ENCODE measurements around the gene ALOX15.
"Not testable (repeated sequence)": the region's sequence is repeated elsewhere in the genome, so short reads cannot be mapped to it uniquely, and the experiment has no call there.

ALOX15 gene

DNA sequence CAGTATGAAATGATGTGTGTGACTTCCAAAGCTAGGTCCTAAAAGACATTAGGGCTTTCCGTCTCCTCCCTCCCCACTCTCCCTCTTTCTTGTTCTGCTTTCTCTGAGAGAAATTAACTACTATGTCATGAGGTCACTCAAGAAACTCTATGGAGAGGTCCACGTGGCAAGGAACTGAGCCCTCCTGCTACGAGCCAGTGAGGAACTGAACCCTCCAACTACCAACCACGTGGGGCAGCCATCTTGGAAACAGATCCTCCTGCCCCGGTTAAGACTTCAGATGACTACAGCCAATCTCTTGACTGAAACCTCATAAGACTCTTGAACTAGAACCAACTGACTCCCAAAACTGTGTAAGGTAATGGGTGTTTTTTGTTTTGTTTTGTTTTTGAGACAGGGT lies 4.2 kb upstream of the ALOX15 start:
- no peak for FAIRE-seq

DNA sequence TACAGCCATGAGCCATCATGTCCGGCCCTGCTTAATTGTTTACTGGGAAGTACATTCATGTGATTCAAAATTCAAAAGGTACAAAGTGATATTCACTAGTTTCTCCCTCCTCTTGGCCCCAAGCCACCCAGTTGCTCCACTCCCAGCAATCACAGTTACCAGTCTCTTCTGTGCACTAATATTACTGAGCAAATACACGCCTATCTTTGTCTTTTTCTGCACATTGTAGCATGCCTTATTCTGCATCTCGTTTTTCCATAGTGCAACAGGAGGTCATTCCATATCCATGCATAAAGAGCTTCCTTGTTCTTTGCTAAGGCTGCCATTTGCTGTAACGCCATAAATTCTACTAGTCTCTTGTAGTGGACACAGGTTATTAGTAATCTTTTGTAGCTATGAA lies 2.2 kb upstream of the ALOX15 start:
- FAIRE-seq, result no peak

DNA sequence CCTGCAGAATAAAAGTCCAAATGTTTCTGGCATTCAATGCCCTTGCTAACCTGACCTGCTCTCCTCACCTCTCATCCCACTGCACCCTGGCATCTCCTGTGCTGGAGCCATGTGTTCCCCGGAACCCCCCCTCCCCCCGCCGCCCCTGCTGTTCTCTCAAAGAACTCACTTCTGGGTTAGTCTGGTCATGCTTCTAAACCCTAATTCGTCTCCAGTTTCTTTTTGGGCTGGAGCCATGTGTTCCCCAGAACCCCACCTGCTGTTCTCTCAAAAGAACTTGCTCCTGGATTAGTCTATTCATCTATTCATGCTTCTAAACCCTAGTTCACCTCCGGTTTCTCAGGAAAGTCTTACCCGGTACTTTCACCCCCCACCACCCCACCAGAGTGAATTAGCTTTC lies 808 bp upstream of the ALOX15 start:
- FAIRE-seq, result no peak

DNA sequence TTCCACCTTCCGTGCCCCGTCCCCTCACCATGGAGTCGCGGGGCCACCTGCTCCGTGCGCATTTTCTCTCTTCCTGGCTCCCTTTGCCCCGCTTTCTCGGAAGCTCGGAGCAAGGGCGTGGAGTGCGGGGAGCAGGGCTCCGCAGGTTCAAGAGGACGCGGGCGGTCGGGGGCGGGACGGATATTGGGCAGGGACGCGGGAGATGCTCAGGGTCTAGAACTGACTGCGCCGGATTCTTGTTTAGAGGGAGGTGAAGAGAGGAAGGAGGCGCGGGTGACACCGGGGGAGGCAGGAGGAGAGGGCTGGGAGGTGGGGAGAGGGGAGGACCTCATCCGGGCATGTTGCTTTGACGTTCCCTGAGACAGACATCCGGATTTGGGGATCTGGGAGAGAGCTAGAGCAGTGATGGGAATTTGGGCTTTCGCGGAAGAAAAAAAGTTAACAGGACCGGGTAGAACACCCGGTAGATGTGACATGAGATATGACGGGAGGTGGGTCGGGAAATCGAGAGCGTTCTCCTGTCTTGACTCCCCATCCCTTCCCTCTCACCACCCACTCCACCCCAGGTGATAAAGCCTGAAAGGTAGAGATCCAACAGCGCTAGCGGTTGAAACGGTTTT lies 799 bp downstream of the ALOX15 start:
- FAIRE-seq, result not testable (repeated sequence)

DNA sequence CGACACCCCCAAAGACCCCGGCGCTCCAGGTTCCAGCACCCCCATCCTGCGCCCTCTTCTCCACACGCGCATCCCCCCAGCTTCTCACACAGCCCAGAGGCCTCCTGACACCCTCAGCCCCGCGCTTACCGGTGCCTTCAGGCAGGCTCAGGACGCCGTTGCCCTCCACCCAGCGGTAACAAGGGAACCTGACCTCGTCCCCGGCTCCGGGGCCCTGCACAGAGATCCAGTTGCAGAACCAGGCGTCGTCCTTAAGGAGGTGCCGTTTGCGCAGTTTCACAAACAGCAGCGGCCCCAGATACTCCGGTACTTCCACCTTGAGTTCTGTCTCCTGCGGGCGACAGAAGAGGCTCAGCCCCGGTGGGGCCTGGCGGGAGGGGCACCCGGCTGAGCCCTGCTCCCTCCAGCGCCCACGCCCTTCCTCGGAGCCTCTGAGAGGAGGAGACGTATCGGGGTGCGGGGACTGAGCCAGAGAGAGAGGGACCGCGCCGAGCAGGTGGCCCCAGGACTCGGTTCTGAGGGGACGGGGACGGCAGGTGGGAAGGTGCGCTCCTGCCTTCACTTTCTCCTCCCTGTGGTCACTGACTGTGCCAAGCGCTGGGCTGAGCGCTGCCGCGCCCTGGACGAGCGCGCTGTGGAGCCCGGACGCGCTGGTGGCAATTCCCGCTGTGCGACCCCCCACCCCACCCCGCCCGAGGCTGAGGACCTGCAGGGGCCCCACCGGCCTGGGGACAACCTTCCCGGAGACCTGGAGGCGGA lies 2.0 kb downstream of the ALOX15 start:
- FAIRE-seq, result not testable (repeated sequence)

DNA sequence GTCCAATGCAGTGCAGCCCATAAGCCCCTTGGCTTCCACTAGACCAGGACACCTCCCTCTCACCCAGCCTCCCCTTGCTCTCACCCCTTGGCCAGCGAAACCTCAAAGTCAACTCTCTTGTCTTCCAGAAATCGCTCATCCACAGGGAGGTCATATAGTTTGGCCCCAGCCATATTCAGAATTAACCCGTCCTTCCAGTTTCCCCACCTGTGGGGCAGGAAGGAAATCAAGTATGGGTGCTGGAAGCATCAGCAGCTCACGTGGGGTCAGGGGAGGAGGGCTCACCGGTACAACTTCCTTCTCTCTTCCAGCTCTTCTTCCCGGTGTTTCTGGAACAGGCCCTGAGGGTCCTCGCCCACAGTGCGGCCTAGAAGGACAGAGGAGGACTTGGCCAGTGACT lies 2.7 kb downstream of the ALOX15 start:
- FAIRE-seq, result not testable (repeated sequence)

DNA sequence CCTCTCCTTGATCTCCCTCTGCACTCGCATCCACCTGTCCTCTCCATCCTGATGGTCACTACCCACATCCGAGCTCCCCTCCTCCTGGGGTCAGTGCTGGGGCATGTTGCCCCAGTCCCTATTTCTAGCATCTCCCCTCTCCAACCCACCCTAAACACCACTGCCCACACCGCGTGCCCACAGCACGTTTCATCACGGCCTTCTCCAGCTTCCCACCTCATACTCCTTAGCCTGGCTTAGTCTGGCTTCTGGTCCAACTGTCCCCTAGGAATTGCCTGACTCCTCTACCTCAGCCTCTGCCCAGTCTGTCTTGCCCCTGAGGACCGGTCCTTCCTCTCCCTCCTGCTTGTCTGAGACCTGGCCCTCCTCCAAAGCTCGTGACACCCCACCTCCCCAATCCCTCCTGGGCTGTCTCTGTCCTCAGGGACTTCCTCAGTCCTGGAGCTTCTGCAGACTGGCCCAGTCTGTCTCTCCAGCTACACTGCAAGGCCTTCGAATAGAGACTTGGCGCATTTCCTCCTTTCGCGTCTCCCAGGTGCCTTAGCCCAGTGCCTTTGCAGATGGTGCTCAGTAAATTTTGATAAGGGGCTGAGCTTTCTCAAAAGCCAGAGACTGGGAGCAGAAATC lies 4.9 kb downstream of the ALOX15 start:
- FAIRE-seq, result no peak

DNA sequence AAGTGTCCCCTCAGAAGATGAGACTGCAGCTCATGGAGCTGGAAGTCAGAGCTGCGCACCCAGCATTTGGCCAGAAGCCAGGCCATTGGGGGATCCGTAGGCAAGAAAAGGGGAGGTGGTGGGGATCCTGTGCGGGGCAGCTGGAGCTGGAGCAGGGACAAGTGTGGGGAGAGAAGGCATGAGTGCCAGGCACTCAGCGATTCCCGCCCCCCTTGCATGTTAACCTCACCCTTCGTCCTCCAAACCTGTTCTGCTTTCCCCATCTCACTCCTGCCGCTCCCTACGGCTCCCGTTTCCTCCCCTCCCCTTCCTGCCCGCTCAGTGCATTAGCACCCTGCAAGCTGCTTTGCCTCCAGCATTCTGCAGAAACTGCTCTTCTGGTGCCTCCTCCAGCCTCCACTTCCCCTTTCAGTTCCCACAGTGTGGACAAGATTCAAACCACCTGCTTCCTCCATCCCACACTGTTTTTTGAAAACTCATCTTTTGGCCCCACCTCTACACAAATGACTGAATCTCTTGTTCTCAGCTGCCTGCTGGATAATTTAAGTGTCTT lies 5.6 kb downstream of the ALOX15 start:
- no peak for FAIRE-seq

DNA sequence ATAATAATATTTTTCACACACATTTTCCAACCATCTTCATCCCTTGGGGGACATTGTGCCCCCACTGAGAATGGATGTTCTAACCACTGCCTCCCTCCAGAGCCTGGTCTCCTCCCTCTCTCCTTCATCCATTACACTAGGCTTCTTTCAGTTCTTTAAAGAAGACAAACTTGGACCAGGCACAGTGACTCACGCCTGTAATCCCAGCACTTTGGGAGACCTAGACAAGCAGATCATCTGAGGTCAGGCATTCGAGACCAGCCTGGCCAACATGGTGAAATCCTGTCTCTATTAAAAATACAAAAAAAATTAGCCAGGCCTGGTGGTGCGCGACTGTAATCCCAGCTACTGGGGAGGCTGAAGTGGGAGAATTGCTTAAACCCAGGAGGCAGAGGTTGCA lies 6.5 kb downstream of the ALOX15 start:
- no peak for FAIRE-seq

DNA sequence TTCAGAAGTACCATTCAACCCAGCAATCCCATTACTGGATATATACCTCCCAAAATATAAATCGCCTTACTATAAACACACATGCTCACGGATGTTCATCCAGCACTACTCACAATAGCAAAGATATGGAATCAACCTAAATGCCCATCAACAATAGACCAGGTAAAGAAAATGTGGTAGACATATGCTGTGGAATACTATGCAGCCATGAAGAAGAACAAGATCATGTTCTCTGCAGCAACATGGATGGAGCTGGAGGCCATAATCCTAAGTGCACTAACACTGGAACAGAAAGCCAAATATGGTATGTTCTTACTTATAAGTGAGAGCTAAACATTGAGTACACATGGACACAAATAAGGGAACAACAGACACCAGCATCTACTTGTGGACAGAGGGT lies 7.8 kb downstream of the ALOX15 start:
- FAIRE-seq, result no peak

DNA sequence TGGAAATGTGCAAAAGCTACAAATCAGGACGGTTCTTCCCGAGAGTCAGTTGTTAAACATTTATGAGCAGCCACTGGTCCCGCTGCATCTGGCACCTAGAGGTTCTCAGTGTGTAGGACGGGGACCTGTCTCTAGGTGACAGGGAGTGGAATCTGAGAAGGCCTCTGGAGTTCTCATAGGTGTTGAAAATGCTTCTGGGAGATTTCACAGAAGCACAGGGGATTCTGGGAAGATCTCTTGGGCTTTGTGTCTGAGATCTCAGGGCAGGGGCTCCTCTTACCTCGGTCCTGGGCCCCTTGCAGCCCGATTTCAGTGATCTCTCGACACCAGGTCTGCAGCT lies 8.9 kb downstream of the ALOX15 start:
- FAIRE-seq, result no peak

DNA sequence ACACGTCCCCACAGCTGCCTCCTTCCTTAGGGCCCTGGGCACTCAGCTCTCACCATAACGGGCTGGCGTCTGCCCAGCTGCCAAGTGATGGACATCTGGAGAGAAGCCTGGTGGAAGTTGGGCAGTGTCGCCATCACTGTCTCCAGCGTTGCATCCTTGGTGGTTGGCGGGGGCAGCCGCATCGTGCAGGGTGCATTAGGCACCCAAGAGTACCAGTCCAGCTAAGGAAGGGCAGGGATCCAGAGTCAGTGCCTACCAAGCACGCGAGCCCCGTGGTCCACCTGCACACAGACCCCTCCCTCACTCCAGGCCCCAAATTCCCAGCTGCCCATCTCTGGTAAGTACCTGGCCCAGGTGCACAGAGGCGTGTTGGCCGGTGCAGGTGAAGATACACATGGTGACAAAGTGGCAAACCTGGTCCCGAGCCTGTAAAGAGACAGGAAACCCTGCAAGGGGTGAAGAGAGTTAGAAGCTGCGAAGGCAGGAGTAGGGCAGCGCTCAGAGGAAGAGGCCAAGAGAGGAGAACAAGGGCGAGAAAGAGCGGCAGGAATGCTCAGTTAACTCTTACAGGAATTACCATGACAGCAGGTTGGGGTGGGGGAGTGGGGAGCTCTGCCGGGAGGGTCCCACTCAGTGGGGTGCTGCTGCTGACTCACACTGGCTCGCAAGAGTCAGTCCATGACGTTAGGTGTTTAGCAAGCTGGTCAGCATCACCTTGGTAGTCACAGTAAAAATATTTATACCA lies 9.5 kb downstream of the ALOX15 start:
- FAIRE-seq, result no peak

DNA sequence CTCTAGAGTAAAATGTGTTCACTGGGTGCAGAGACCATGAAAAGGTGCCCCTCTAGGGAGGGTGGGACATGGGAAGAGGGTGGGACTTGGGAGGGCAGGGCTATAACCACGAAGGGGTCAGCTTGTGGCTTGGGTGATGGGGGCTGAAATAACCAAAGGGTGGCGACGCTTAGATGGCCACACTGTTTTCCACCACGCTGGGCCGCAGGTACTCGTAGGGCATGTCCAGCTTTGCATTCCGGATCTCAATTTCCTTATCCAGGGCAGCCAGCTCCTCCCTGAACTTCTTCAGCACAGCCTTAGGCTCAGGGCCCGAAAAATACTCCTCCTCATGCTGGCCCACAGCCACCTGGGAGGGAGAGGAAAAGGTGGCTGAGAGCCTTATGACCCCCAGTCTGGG lies 10.0 kb downstream of the ALOX15 start:
- no peak for FAIRE-seq

DNA sequence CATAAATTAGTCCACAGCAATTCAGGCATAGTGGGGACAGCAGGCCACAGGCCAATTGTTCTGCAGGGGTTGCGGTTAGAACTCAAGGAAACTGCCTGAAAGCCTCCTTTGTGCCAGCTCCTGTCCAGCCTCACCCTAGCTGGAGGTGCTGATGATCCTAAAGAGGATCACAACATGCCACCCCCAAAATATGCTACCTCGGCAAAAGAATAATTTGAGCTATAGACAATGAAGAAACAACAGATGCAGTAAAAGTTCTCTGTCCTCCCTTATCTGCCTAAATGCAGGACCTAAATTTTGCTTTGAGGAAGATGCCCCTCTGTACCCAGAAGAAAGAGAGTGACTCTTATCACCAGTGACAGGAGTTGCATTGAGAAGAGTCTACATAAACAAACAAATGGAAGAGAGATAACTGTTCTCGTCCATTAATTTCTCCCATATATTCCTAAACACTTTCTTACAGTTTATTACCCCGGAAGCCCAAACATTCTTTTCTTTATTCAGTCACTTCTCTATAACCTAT lies 14.7 kb downstream of the ALOX15 start:
- FAIRE-seq, result no peak

DNA sequence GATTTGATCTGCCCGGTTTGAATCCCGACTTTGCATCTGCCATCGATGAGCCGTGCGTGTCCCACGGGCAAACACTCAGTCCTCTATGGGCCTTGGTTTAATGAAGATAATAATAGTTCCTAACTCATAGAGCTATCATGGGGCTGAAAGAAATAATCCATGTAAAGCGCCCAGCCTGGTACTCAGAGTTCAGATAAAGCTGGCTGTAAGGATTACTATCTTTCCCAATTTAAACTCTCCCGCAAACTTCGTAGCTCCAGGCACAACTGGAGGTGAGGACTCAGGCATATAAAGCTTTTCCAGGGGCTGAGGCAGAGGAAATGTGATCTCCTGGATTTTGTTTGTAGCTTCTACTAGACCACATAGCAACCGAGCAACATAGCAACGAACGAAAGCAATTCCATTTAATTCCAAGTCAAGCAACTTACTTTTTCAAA lies 16.3 kb downstream of the ALOX15 start:
- no peak for FAIRE-seq

DNA sequence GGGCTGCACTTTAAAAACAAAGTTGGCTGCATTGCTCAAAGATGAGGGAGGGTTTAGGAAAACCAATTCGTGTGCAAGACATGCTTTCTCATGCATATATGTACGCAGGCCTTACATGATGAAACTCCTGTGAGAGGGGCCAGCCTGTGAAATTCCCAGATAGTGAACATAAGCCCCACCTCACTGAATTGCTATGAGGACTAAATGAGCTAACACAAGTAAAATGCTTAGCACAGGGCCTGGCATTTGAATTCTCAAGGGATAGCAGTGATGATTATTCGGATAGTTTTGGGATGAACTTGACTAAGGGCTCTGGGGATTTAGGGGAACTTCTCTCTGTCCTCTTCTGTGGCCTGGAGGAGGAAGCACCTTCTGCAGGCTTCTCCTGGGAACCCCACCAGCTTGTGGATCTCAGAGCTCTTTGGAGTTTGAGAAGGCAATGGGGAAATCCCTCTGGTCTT lies 17.0 kb downstream of the ALOX15 start:
- FAIRE-seq, result not testable (repeated sequence)

DNA sequence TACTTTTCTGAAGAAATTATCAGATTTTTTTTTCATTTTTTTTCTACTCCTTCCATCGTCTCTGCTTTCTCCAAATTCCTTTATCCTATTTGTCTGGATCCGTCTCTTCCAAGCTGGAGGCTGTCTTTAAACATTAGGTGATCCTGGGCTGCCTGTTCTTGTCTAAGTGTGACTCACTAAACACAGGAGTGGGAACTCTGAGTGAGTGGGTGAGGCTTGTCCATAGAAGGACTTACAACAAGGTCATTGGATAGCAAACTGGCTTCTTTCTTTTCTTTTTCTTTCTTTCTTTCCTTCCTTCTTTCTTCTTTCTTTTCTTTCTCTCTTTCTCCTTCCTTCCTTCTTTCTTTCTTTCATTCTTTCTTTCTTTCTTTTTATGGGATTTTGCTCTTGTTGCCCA lies 18.2 kb downstream of the ALOX15 start:
- FAIRE-seq, result no peak

DNA sequence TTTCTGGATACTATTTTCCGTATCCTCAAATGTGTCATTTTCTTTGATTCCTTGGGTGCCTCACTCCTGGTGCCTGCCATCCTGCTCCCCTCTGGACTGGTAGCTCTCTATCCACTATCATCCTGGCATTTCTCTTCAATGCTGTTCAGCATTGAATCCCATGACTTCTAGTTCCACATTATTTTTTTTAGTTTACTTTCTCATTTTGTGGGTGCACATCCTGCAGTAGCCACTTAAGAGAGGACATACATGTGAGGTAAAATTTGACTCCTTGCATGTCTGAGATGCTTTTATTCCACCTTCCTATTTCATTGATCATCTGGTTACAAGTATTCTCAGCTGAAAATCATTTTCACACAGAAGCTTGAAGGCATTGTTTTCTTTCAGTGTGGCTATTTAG lies 19.1 kb downstream of the ALOX15 start:
- no peak for FAIRE-seq

DNA sequence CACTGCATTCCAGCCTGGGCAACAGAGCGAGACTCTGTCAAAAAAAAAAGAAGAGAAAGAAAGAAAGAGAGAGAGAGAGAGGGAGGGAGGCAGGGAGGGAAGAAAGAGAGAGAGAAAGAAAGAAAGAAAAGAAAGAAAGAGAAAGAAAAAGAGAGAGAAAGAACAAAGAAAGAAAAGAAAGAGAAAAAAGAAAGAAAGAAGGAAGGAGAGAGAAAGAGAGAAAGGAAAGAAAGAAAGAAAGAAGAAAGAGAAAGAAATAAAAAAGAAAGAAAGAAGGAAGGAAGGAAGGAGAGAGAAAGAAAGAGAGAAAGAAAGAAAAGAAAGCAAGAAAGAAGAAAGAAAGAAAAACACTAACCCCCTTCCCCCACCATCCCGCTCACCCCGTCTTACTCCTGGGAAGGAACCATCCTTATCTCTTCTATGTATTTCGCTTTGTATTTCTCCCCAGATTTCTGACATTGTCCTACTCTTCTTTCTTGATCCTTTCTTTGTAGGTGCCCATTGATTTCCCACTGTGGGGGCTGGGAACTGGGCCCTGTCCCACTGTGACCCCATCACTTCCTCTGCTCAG lies 20.9 kb downstream of the ALOX15 start:
- FAIRE-seq, result no peak

DNA sequence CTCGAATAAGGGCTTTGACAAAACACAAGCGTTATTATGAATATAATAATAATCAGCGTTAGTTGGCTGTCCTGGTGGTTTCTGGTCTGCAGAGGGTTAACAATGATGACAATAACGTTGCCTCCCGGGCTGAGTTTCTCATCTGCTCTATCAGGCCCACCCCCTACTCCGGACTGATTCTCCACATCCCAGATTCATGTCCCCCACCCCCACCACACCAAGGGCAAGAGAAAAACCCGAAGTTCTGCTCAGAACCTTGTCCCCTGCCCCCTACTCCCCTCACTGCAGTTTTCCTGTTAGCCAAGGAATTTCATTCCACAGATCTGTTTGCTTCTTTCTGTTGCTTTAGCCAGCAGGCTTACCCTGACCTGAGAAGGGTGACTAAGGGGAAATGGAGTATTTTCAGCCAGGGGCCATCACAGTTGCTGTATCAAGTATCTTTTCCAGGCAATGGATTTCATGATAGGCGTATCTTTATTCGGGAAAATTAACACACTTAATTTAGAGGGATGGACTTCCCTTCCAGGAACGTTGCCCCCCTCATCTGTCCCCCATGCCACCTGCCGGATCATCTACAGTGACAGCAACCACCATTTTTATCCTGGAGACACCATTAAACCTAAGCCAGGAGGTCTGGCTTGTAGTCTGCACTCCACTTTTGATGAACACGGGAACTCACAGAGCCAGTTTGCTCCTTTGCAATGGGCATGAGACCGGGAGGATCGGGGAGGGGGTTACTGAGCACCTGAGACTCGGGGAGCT lies 23.7 kb downstream of the ALOX15 start:
- no peak for FAIRE-seq

DNA sequence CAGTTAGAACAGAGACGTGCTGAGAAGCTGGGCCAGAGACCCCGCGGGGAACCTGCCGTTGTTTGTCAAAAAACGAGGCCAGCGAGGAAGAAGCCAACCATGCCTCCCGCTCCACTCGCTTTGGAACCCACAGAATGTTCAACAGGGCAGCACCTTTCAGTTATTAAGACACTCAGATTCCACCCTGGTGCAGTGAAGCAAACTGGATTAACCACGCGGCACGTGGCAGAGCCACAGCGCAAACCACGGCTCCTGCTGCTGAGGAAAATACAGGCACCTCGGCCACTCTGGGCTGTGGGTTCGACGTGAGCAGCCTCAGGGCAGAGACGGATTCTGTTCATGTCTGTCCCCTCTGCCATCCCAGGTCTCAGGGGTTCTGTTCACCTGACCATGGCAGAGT lies 24.4 kb downstream of the ALOX15 start:
- no peak for FAIRE-seq

DNA sequence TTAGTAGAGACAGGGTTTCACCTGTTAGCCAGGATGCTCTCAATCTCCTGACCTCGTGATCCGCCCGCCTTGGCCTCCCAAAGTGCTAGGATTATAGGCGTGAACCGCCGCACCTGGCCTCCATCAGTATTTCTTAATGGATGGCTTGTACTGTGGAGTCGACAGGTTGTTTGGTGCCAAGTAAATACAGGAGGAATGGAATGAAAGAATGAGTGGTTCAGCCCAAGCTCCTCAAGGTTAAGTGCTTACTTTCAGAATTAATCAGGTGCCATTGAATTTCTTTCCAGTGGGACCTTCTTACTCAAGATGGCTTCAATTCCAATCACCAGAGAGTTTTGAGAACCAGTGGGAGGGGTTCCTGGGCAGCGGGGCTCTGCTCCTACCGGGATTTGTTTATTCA lies 25.0 kb downstream of the ALOX15 start:
- FAIRE-seq, result no peak

Measured in islet of Langerhans (tissue), 1 donor.